Measurements from ENCODE around the gene CBARP.
"Not testable (repeated sequence)": the region's sequence is repeated elsewhere in the genome, so short reads cannot be mapped to it uniquely, and the experiment has no call there.

Gene CBARP

DNA sequence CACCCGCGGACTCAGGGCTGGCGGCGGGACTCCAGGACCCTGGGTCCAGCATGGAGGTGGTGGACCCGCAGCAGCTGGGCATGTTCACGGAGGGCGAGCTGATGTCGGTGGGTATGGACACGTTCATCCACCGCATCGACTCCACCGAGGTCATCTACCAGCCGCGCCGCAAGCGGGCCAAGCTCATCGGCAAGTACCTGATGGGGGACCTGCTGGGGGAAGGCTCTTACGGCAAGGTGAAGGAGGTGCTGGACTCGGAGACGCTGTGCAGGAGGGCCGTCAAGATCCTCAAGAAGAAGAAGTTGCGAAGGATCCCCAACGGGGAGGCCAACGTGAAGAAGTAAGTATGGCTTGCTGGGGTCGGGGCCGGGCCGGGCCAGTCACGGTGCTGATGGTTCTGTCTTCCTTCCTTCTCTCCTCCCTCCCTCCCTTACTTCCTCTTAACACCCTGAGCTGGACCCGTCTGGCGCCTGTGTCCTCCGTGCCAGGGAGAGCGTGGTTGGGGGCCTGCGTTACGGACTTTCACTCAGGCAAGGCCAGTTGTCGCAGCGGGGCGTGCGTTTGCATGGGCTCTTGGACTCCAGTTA lies 30.8 kb downstream of the CBARP start:
- Histone ChIP-seq H3K9ac (ENCODE audit: low read length) (peak overlapping the region; percentile 63), H3K4me1 (ENCODE audit: low read length) (peaks cover 14% of the 10 kb centered on the region), H4K20me1 (ENCODE audit: insufficient read depth, low read length) (peaks cover 29% of the 10 kb centered on the region), H3K4me2 (ENCODE audit: low read length) (peak overlapping the region; percentile 89), H3K4me3 (ENCODE audit: low read length) (peak overlapping the region; percentile 86), H3K79me2 (ENCODE audit: low read length) (peaks cover 62% of the 10 kb centered on the region), H2AFZ (ENCODE audit: low read depth, low read length) (no peak overlapping the region), H3K27me3 (ENCODE audit: low read depth, low read length) (no peaks in the 10 kb centered on the region), H3K27ac (ENCODE audit: low read length) (peak overlapping the region; percentile 4; the same call in 1 of the 2 replicates), H3K9me3 (ENCODE audit: insufficient read depth, low read length) (no peaks in the 10 kb centered on the region), H3K36me3 (replicated peaks; ENCODE audit: low read depth, low read length) (peaks cover 22% of the 10 kb centered on the region)
- TF ChIP-seq, protein P1, sequence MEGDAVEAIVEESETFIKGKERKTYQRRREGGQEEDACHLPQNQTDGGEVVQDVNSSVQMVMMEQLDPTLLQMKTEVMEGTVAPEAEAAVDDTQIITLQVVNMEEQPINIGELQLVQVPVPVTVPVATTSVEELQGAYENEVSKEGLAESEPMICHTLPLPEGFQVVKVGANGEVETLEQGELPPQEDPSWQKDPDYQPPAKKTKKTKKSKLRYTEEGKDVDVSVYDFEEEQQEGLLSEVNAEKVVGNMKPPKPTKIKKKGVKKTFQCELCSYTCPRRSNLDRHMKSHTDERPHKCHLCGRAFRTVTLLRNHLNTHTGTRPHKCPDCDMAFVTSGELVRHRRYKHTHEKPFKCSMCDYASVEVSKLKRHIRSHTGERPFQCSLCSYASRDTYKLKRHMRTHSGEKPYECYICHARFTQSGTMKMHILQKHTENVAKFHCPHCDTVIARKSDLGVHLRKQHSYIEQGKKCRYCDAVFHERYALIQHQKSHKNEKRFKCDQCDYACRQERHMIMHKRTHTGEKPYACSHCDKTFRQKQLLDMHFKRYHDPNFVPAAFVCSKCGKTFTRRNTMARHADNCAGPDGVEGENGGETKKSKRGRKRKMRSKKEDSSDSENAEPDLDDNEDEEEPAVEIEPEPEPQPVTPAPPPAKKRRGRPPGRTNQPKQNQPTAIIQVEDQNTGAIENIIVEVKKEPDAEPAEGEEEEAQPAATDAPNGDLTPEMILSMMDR (IDR thresholded peaks at IDR 0.05; ENCODE audit: low read depth, low read length) = no peak
- TF ChIP-seq EZH2phosphoT487 (IDR thresholded peaks at IDR 0.05; ENCODE audit: low read depth) = no peak

DNA sequence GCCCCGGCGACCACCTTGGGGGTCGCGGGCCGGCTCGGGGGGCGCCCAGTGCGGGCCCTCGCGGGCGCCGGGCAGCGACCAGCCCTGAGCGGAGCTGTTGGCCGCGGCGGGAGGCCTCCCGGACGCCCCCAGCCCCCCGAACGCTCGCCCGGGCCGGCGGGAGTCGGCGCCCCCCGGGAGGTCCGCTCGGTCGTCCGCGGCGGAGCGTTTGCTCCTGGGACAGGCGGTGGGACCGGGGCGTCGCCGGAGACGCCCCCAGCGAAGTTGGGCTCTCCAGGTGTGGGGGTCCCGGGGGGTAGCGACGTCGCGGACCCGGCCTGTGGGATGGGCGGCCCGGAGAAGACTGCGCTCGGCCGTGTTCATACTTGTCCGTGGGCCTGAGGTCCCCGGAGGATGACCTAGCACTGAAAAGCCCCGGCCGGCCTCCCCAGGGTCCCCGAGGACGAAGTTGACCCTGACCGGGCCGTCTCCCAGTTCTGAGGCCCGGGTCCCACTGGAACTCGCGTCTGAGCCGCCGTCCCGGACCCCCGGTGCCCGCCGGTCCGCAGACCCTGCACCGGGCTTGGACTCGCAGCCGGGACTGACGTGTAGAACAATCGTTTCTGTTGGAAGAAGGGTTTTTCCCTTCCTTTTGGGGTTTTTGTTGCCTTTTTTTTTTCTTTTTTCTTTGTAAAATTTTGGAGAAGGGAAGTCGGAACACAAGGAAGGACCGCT lies 31.5 kb downstream of the CBARP start:
- Histone ChIP-seq H3K9me3 (ENCODE audit: insufficient read depth, low read length) (no peaks in the 10 kb centered on the region), H4K20me1 (ENCODE audit: insufficient read depth, low read length) (peaks cover 23% of the 10 kb centered on the region), H3K27me3 (ENCODE audit: low read depth, low read length) (no peaks in the 10 kb centered on the region), H3K4me3 (ENCODE audit: low read length) (peak overlapping the region; percentile 86), H2AFZ (ENCODE audit: low read depth, low read length) (no peak overlapping the region), H3K9ac (ENCODE audit: low read length) (peak overlapping the region; percentile 63), H3K4me1 (ENCODE audit: low read length) (peaks cover 14% of the 10 kb centered on the region), H3K79me2 (ENCODE audit: low read length) (peaks cover 55% of the 10 kb centered on the region), H3K36me3 (replicated peaks; ENCODE audit: low read depth, low read length) (peaks cover 17% of the 10 kb centered on the region), H3K4me2 (ENCODE audit: low read length) (peak overlapping the region; percentile 89), H3K27ac (ENCODE audit: low read length) (peak overlapping the region; percentile 5; the same call in 1 of the 2 replicates)
- TF ChIP-seq EZH2phosphoT487 (IDR thresholded peaks at IDR 0.05; ENCODE audit: low read depth) = no peak
- TF ChIP-seq, protein P1 (IDR thresholded peaks at IDR 0.05; ENCODE audit: low read depth, low read length) = no peak

DNA sequence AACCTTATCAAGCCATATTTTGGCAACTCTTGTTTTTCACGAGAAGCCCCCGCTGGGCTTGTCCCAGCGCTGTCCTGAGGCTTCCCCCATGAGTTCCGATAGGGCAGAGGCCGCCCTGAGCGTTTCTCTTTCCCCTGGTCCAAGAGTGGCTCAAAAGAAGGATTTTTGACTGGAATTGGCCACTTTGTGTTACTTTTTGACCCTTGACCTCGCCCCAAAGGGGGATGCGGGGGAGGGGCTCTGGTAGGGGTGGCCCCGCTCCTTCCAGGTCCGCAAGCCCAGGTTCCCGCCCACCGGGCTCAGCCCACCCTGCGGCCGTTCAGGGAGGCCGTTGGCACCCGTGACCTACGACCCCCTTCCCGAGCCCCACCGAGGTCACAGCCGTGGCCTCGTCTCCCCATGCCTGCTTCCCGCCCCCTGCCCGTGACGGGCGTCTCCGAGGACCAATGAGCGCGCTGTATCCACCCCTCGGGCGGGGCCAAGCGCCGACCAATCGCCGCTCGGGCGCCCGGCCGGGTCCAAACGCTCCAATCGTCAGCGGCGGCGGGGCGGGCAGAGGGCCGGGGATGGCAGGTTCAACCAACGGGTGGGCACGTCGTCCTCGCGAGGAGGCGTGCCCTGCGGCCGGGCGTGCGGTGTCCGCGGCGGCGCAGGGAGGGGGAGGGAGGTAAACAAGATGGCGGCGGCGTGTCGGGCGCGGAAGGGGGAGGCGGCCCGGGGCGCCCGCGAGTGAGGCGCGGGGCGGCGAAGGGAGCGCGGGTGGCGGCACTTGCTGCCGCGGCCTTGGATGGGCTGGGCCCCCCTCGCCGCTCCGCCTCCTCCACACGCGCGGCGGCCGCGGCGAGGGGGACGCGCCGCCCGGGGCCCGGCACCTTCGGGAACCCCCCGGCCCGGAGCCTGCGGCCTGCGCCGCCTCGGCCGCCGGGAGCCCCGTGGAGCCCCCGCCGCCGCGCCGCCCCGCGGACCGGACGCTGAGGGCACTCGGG lies 32.4 kb downstream of the CBARP start, which contains the start of gene STK11:
Gene STK11 (plus strand): TSS at position 665 of the 986 bp plus-strand sequence. CDS start 1,136 bp downstream, outside the sequence.
- TF ChIP-seq, protein P1 (IDR thresholded peaks at IDR 0.05; ENCODE audit: low read depth, low read length) = no peak
- no peak for TF ChIP-seq EZH2phosphoT487 (IDR thresholded peaks at IDR 0.05; ENCODE audit: low read depth)
- peak within 1 kb of the TSS; percentile 86 for H3K4me3 ChIP-seq (ENCODE audit: low read length)
- H3K36me3 ChIP-seq (replicated peaks; ENCODE audit: low read depth, low read length) = peaks cover 17% of the 10 kb centered on the region
- H3K4me2 ChIP-seq (ENCODE audit: low read length) = peak within 1 kb of the TSS; percentile 89
- no peaks in the 10 kb centered on the region for H3K9me3 ChIP-seq (ENCODE audit: insufficient read depth, low read length)
- H3K27ac ChIP-seq (ENCODE audit: low read length) = peak within 1 kb of the TSS; percentile 55
- peaks cover 14% of the 10 kb centered on the region for H3K4me1 ChIP-seq (ENCODE audit: low read length)
- H2AFZ ChIP-seq (ENCODE audit: low read depth, low read length) = peak within 1 kb of the TSS; percentile 35; the same call in 1 of the 2 replicates
- H3K27me3 ChIP-seq (ENCODE audit: low read depth, low read length) = no peaks in the 10 kb centered on the region
- peaks cover 22% of the 10 kb centered on the region for H4K20me1 ChIP-seq (ENCODE audit: insufficient read depth, low read length)
- H3K9ac ChIP-seq (ENCODE audit: low read length) = peak within 1 kb of the TSS; percentile 71
- H3K79me2 ChIP-seq (ENCODE audit: low read length) = peaks cover 46% of the 10 kb centered on the region

DNA sequence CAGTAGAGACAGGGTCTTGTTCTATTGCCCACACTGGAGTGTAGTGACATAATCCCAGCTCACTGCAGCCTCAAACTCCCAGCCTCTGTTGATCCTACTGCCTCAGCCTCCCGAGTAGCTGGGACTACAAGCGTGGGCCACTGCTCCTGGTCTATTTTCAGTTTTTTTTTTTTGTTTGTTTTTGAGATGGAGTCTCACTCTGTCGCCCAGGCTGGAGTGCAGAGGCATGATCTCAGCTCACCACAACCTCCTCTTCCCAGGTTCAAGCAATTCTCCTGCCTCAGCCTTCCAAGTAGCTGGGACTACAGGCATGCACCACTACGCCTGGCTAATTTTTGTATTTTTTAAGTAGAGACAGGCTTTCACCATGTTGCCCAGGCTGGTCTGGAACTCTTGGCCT lies 37.2 kb downstream of the CBARP start:
- not testable (repeated sequence) for H3K36me3 ChIP-seq (replicated peaks; ENCODE audit: low read depth, low read length); H2AFZ ChIP-seq (ENCODE audit: low read depth, low read length); H3K9me3 ChIP-seq (ENCODE audit: insufficient read depth, low read length); H3K27me3 ChIP-seq (ENCODE audit: low read depth, low read length); H3K79me2 ChIP-seq (ENCODE audit: low read length); H3K9ac ChIP-seq (ENCODE audit: low read length); H4K20me1 ChIP-seq (ENCODE audit: insufficient read depth, low read length); H3K4me3 ChIP-seq (ENCODE audit: low read length); H3K4me2 ChIP-seq (ENCODE audit: low read length); H3K4me1 ChIP-seq (ENCODE audit: low read length); H3K27ac ChIP-seq (ENCODE audit: low read length)
